ENCODE measurements around the gene MED16.

The MED16 gene

GRCh38 chr19:927351-927779 is 34.4 kb upstream of the MED16 start:
- peak; percentile 61 for DNase-seq

- DNase-seq = peak; percentile 69
These were observed 33.8 kb upstream of the MED16 start for GRCh38 chr19:926589-927350.

- DNase-seq = no peak
These were observed 33.3 kb upstream of the MED16 start for GRCh38 chr19:926323-926588.

GRCh38 chr19:925526-926322 is 32.7 kb upstream of the MED16 start, which contains the start of gene ARID3A:
Gene ARID3A (plus strand): TSS chr19:926035. CDS start chr19:929529, 3,494 bp downstream.
- peak; percentile 96 for DNase-seq

GRCh38 chr19:925087-925525 is 32.1 kb upstream of the MED16 start:
- DNase-seq = no peak

- DNase-seq = no peak
These were observed 31.6 kb upstream of the MED16 start for GRCh38 chr19:924553-925086.

- DNase-seq = peak; percentile 51
These were observed 27.3 kb upstream of the MED16 start for GRCh38 chr19:920051-920864.

- peak; percentile 50 for DNase-seq
These were observed 26.4 kb upstream of the MED16 start for GRCh38 chr19:919199-920050.

GRCh38 chr19:918481-919198 is 25.7 kb upstream of the MED16 start:
- DNase-seq = peak; percentile 53

- DNase-seq = no peak
These were observed 25.1 kb upstream of the MED16 start for GRCh38 chr19:918152-918437.

- DNase-seq = peak; percentile 83
These were observed 24.6 kb upstream of the MED16 start, which contains the start of gene KISS1R for GRCh38 chr19:917323-918151. Gene KISS1R (plus strand): TSS chr19:917333. CDS start chr19:917503, 170 bp downstream.

- DNase-seq = peak; percentile 73
These were observed 23.8 kb upstream of the MED16 start for GRCh38 chr19:916645-917322.

GRCh38 chr19:913080-913748 is 20.2 kb upstream of the MED16 start, which contains the start of gene R3HDM4:
Gene R3HDM4 (minus strand): TSS chr19:913219. CDS start chr19:913157, 62 bp downstream.
- DNase-seq = peak; percentile 79

GRCh38 chr19:912181-913079 is 19.4 kb upstream of the MED16 start:
- DNase-seq = peak; percentile 55

GRCh38 chr19:911197-912033 is 18.4 kb upstream of the MED16 start:
- no peak for DNase-seq

- DNase-seq = no peak
These were observed 14.3 kb upstream of the MED16 start for GRCh38 chr19:907183-907853.

- no peak for DNase-seq
These were observed 13.5 kb upstream of the MED16 start for GRCh38 chr19:906480-906879.

All from eye (tissue), 1 donor.